ENCODE results near the gene MDFIC.

The MDFIC gene

GRCh38 chr7:114928060-114928459, 6.2 kb downstream of the MDFIC start:
- DNase-seq (ENCODE audit: low spot score) = no peak

- no peak for DNase-seq (ENCODE audit: low spot score)
Measured at GRCh38 chr7:114929570-114929969, 7.7 kb downstream of the MDFIC start.

GRCh38 chr7:114930107-114930661, 8.3 kb downstream of the MDFIC start:
- DNase-seq (ENCODE audit: low spot score) = no peak

- DNase-seq (ENCODE audit: low spot score) = no peak
Measured at GRCh38 chr7:114930829-114931655, 9.1 kb downstream of the MDFIC start.

GRCh38 chr7:114931656-114932011, 9.7 kb downstream of the MDFIC start:
- DNase-seq (ENCODE audit: low spot score) = no peak

- no peak for DNase-seq (ENCODE audit: low spot score)
Measured at GRCh38 chr7:114932991-114933390, 11.1 kb downstream of the MDFIC start.

- DNase-seq (ENCODE audit: low spot score) = no peak
Measured at GRCh38 chr7:114933658-114934057, 11.8 kb downstream of the MDFIC start.

GRCh38 chr7:114934086-114934485, 12.2 kb downstream of the MDFIC start:
- no peak for DNase-seq (ENCODE audit: low spot score)

GRCh38 chr7:114934713-114935112, 12.8 kb downstream of the MDFIC start:
- DNase-seq (ENCODE audit: low spot score) = no peak

- DNase-seq (ENCODE audit: low spot score) = no peak
Measured at GRCh38 chr7:114936471-114936870, 14.6 kb downstream of the MDFIC start.

GRCh38 chr7:114937446-114937845, 15.6 kb downstream of the MDFIC start:
- DNase-seq (ENCODE audit: low spot score) = no peak

- no peak for DNase-seq (ENCODE audit: low spot score)
Measured at GRCh38 chr7:114938785-114939184, 16.9 kb downstream of the MDFIC start.

- peak; percentile 26 for DNase-seq (ENCODE audit: low spot score)
Measured at GRCh38 chr7:114939484-114940097, 17.7 kb downstream of the MDFIC start.

- DNase-seq (ENCODE audit: low spot score) = no peak
Measured at GRCh38 chr7:114940220-114940619, 18.3 kb downstream of the MDFIC start.

- no peak for DNase-seq (ENCODE audit: low spot score)
Measured at GRCh38 chr7:114941692-114942091, 19.8 kb downstream of the MDFIC start.

- no peak for DNase-seq (ENCODE audit: low spot score)
Measured at GRCh38 chr7:114942446-114943175, 20.7 kb downstream of the MDFIC start.

- DNase-seq (ENCODE audit: low spot score) = no peak
Measured at GRCh38 chr7:114943530-114943929, 21.6 kb downstream of the MDFIC start.

GRCh38 chr7:114943953-114944744, 22.3 kb downstream of the MDFIC start:
- DNase-seq (ENCODE audit: low spot score) = no peak

- no peak for DNase-seq (ENCODE audit: low spot score)
Measured at GRCh38 chr7:114944745-114945625, 23.1 kb downstream of the MDFIC start.

GRCh38 chr7:114949231-114949630, 27.3 kb downstream of the MDFIC start:
- DNase-seq (ENCODE audit: low spot score) = no peak

- DNase-seq (ENCODE audit: low spot score) = no peak
Measured at GRCh38 chr7:114952296-114952695, 30.4 kb downstream of the MDFIC start.
